GM12878 (cell line): Measurements from ENCODE around the gene CCDC80. TPM values are rescaled to one million over a fixed set of nuclear protein-coding genes. Genes with fewer than 3 reads are reported as not detected.

Experiments used
- ATF2 ChIP-seq: IDR thresholded peaks from 2 replicates; pipeline ENCODE4 v1.6.1; 2012; ENCODE audit warnings: low read length, inconsistent platforms
- BMI1 ChIP-seq: fragments of 450-650 bp; IDR thresholded peaks from 2 replicates; pipeline ENCODE4 v1.6.1; 2016; ENCODE audit warnings: mild to moderate bottlenecking, moderate library complexity, borderline replicate concordance
- EGR1 ChIP-seq, 2 experiments: IDR thresholded peaks; 1 replicate in 1 of 2; 2 replicates in 1 of 2; pipeline ENCODE4 v1.6.1; 2011 to 2012; ENCODE audit warnings: low read depth in 2 of 2, low read length in 2 of 2, borderline replicate concordance in 1 of 2, mild to moderate bottlenecking in 1 of 2, moderate library complexity in 1 of 2
- ESRRA ChIP-seq: IDR thresholded peaks from 2 replicates; pipeline ENCODE4 v1.6.1; 2012; ENCODE audit warnings: mild to moderate bottlenecking, low read length, improper control_type of control experiment
- HSF1 ChIP-seq: fragments of 150-350 bp; IDR thresholded peaks from 2 replicates; pipeline ENCODE4 v1.6.1; 2014; ENCODE audit warnings: mild to moderate bottlenecking, low read depth, low read length
- MEF2B ChIP-seq: fragments of 450-650 bp; IDR thresholded peaks from 2 replicates; pipeline ENCODE4 v1.6.1; 2018; ENCODE audit warnings: mild to moderate bottlenecking, moderate library complexity; ENCODE audit not compliant: partially characterized antibody, poor library complexity, severe bottlenecking
- MXI1 ChIP-seq: fragments of 150-350 bp; IDR thresholded peaks from 2 replicates; pipeline ENCODE4 v1.6.1; 2011; ENCODE audit warnings: low read depth, mild to moderate bottlenecking, inconsistent platforms, low read length, improper control_type of control experiment
- PAX5 ChIP-seq: IDR thresholded peaks from 2 replicates; pipeline ENCODE4 v1.6.1; 2011; ENCODE audit warnings: low read depth, low read length, borderline replicate concordance
- PKNOX1 ChIP-seq: fragments of 450-650 bp; IDR thresholded peaks from 2 replicates; pipeline ENCODE4 v1.6.1; 2016; ENCODE audit warnings: mild to moderate bottlenecking
- RELA ChIP-seq: fragments of 450-650 bp; IDR thresholded peaks from 2 replicates; pipeline ENCODE4 v1.8.0; 2014; ENCODE audit warnings: borderline replicate concordance; ENCODE audit not compliant: partially characterized antibody
- RUNX3 ChIP-seq: IDR thresholded peaks from 2 replicates; pipeline ENCODE4 v1.6.1; 2012; ENCODE audit warnings: low read length, inconsistent platforms
- SMC3 ChIP-seq: IDR thresholded peaks from 2 replicates; pipeline ENCODE4 v1.6.1; 2011; ENCODE audit warnings: low read length, improper control_type of control experiment, borderline replicate concordance
- TCF3 ChIP-seq: IDR thresholded peaks from 2 replicates; pipeline ENCODE4 v1.6.1; 2012; ENCODE audit warnings: low read depth, mild to moderate bottlenecking, low read length, borderline replicate concordance; ENCODE audit not compliant: insufficient read depth
- WRNIP1 ChIP-seq: IDR thresholded peaks from 2 replicates; pipeline ENCODE4 v1.6.1; 2011; ENCODE audit warnings: low read depth, low read length, improper control_type of control experiment, borderline replicate concordance
- ZBTB40 ChIP-seq: fragments of 450-650 bp; IDR thresholded peaks from 2 replicates; pipeline ENCODE4 v1.6.1; 2016; ENCODE audit warnings: mild to moderate bottlenecking, moderate library complexity, borderline replicate concordance
- polyA plus RNA-seq, 11 experiments: library from polyadenylated mRNA; depleted of rRNA in 4 of 11; unstranded in 6 of 11; stranded (reverse) in 5 of 11; fragments of >200 nt; fragmentation: Nextera tagmentation in 4 of 11; fragmentation: Illumina TruSeq in 1 of 11; extraction: Ambion mirVana in 4 of 11; extraction: Trizol in 1 of 11; gene quantifications; 1 replicate in 1 of 11; 2 replicates in 10 of 11; pipeline versions ENCODE4 v1.2.1 to v1.2.3, GENCODE V29; 2011 to 2016; ENCODE audit warnings: inconsistent platforms in 2 of 11, missing spikeins in 2 of 11, low read depth in 1 of 11
- total RNA-seq, 4 experiments: library from RNA; depleted of rRNA in 3 of 4; stranded (reverse); fragments of >200 nt in 3 of 4; fragmentation: Illumina TruSeq in 1 of 4; extraction: Trizol in 1 of 4; gene quantifications; 2 replicates each; pipeline versions ENCODE4 v1.2.1 to v1.2.3, GENCODE V29; 2013 to 2021
- TF ChIP-seq, protein P1 (sequence below): fragments of 450-650 bp; IDR thresholded peaks from 2 replicates; pipeline ENCODE4 v1.6.1; 2017; ENCODE audit warnings: low read depth, mild to moderate bottlenecking, moderate library complexity

CCDC80 gene
- total and polyA plus RNA-seq, 10 of the 15 experiments (the other 5 are each of a cell fraction or from before 2014, with no cell fraction given), result 0.01 to 0.59 (median 0.21) TPM; not detected in 5

- TF ChIP-seq EGR1 (IDR thresholded peaks at IDR 0.05; ENCODE audit: borderline replicate concordance in 1 of 2, low read depth in 2 of 2, low read length in 2 of 2) (peak; percentile 40 to 65; a peak in 1 of 3 replicates), MEF2B (peak; percentile 92), HSF1 (0 out of 2 replicates have a peak, but pooled peaks have one; percentile 10), MXI1 (peak; percentile 21), RELA (peak; percentile 99), WRNIP1 (no peak), ESRRA (no peak), PKNOX1 (peak; percentile 81), SMC3 (no peak), ATF2 (no peak), RUNX3 (peak; percentile 76), PAX5 (peak; percentile 6; the same call in 1 of the 2 replicates), BMI1 (no peak), ZBTB40 (peak; percentile 66; the same call in 1 of the 2 replicates), TCF3 (peak; percentile 32; the same call in 1 of the 2 replicates)
- TF ChIP-seq, protein P1, sequence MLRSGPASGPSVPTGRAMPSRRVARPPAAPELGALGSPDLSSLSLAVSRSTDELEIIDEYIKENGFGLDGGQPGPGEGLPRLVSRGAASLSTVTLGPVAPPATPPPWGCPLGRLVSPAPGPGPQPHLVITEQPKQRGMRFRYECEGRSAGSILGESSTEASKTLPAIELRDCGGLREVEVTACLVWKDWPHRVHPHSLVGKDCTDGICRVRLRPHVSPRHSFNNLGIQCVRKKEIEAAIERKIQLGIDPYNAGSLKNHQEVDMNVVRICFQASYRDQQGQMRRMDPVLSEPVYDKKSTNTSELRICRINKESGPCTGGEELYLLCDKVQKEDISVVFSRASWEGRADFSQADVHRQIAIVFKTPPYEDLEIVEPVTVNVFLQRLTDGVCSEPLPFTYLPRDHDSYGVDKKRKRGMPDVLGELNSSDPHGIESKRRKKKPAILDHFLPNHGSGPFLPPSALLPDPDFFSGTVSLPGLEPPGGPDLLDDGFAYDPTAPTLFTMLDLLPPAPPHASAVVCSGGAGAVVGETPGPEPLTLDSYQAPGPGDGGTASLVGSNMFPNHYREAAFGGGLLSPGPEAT, result peak; percentile 74
These were observed 79.0 kb downstream of the CCDC80 start, which contains the start of the genes ATG3 and SLC35A5 (continued) for GRCh38 chr3:112561734-112562529.
